GM12872 (cell line): ENCODE measurements around the gene WDR64.

Experiments used
- CTCF ChIP-seq: IDR thresholded peaks from 3 replicates; pipeline ENCODE4 v1.5.1; 2011; ENCODE audit warnings: low read depth, mild to moderate bottlenecking, low read length, moderate library complexity; ENCODE audit not compliant: insufficient read depth

WDR64 gene

GRCh38 chr1:241611063-241611462, 41.0 kb upstream of the WDR64 start:
- TF ChIP-seq CTCF: peak; percentile 60; the same call in 2 of the 3 replicates

GRCh38 chr1:241611736-241612135, 40.3 kb upstream of the WDR64 start:
- TF ChIP-seq CTCF: no peak

GRCh38 chr1:241612533-241613477, 39.3 kb upstream of the WDR64 start:
- TF ChIP-seq CTCF: no peak

- no peak for TF ChIP-seq CTCF
These were observed 37.9 kb upstream of the WDR64 start for GRCh38 chr1:241614144-241614543.

GRCh38 chr1:241614572-241614971, 37.5 kb upstream of the WDR64 start:
- TF ChIP-seq CTCF: no peak

GRCh38 chr1:241615043-241615974, 36.8 kb upstream of the WDR64 start:
- no peak for TF ChIP-seq CTCF

GRCh38 chr1:241617426-241617825, 34.7 kb upstream of the WDR64 start:
- no peak for TF ChIP-seq CTCF
